Skin epidermis (tissue), 12 donors: Measurements from ENCODE around the gene PADI3.

Source experiments
- H3K27ac ChIP-seq, 21 experiments: fragments of 200-600 bp; sonication (generic) in 11 of 21; one replicate each; pipeline ENCODE4 v1.5.0; 2020; ENCODE audit warnings: mild to moderate bottlenecking in 3 of 21, inconsistent platforms in 2 of 21, moderate library complexity in 2 of 21
- H3K4me3 ChIP-seq, 7 experiments: fragments of 200-600 bp; sonication (generic) in 2 of 7; one replicate each; pipeline ENCODE4 v1.5.0; 2020; ENCODE audit warnings: inconsistent platforms in 2 of 7, mild to moderate bottlenecking in 2 of 7, moderate library complexity in 1 of 7

Gene PADI3

GRCh38 chr1:17214876-17215544, 33.9 kb upstream of the PADI3 start:
- H3K27ac ChIP-seq: peak overlapping the region in 2 of 21 experiments; percentile 25 to 38
- no peak overlapping the region for H3K4me3 ChIP-seq

- Histone ChIP-seq H3K27ac (peak overlapping the region in 1 of 21 experiments; percentile 10), H3K4me3 (no peak overlapping the region)
These were observed 33.4 kb upstream of the PADI3 start for GRCh38 chr1:17215545-17215890.

DNA sequence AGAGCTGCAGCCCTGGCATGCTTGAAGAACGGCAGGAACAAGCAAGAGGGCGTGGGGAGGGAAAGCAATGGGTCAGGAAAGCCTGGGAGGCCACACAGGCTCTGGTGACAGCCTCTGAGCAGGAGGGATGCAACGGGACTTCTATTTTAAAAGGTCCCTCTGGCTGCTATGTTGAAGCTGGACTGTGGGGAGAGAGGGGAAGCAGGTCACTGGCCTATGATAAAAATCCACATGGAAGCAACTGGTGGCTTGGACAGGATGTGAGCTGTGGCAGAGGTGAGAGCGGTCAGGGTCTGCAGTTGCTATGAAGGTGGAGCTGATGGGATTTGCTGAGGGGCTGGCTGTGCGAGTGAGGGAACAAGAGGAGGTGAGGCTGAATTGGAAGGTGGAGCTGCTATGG, 32.8 kb upstream of the PADI3 start:
- H3K4me3 ChIP-seq: no peak overlapping the region
- peak overlapping the region in 1 of 21 experiments; percentile 10 for H3K27ac ChIP-seq

DNA sequence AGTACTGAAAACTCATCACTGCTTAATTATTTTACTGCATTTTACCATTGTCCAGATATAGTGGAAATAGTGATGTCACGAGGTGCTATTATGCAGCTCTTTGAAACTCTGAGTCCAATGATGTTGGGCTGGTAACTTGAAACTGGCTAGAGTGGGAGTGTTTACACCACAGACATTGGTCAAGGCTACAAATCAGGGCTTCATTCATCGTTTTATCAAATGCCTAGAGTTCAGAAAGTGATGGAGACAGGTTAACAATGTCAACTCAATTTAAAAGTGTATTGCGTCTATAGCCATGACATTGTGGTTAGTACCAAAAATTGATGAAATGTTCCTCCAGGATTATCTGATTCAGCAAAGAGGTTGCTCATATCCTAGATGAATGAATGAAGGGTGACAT, 31.3 kb upstream of the PADI3 start:
- Histone ChIP-seq H3K27ac (no peak overlapping the region), H3K4me3 (no peak overlapping the region)

DNA sequence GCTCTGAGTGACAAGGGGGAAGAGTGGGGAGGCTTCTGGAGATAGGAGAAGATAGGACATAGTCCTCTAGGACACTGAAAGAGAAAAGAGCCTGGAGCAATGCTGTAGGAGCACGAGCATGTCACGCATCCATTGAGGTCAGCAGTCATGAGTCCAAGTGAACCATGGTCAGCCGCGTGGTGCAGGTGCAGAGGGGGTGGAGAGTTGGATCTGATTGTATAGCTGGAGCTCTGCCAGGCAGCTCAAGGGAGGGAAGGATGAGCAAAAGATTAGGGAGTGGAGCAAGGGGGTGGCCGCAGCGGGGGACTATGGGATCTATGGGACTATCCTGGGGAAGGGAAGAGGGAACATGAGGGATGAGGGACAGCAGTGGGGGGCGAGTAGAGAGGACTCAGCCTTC, 30.0 kb upstream of the PADI3 start:
- Histone ChIP-seq H3K4me3 (no peak overlapping the region), H3K27ac (no peak overlapping the region)

DNA sequence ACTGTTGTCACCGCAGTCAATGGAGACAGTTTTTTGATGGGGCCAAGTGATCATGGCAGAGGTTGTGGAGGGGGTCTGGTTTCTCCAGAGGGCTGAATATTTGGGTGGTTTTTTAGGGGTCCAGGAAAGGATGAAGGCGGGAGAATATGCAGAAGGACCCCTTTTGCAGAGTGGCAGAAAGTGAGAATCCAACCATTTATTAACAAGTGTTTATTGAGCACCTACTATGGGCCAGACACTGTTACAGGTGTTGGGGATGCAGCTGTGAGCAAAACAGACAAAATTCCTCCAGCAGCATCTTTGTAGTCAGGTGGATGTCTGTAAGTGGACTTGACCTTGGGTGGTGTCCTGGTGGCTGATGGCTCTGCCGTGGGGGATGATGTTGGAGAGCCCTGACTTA, 28.6 kb upstream of the PADI3 start:
- Histone ChIP-seq H3K4me3 (no peak overlapping the region), H3K27ac (no peak overlapping the region)

DNA sequence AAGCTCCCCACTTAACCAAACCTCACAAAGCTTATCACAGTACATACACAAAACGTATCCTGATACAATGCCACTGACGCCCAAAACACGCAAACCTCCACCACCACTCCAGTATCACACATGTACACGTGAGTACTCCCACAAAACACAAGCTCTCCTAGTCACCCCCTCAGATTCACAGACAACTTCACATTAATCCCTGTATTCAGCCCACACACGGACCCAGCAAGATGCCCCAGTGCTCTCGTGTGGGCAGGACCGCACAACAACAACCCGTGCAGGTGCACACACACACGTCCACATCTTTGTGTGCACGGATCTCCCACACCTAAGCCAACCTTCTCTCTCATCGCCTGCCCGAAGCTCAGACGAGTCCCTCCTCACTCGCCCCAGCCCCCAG, 26.3 kb upstream of the PADI3 start:
- Histone ChIP-seq H3K4me3 (no peak overlapping the region), H3K27ac (no peak overlapping the region)

DNA sequence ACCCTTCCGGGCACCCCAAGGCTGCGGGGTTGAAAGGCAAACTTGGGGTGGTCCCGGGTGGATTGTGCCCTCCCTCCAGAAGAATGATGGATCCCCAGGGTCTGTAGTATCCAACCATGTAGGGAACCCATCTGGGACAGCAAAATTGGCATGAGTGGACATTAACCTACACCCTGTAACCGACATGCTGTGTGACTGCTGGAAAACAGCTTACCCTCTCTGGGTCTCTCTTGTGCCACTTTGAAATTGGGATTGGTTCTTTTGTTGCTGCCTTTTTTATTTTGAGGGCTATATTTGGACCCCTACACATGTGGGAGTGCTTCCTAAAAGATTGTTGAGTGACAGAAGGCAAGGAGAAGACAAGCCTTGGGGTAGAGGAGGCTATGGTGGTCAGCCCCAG, 24.5 kb upstream of the PADI3 start:
- Histone ChIP-seq H3K4me3 (no peak overlapping the region), H3K27ac (no peak overlapping the region)

DNA sequence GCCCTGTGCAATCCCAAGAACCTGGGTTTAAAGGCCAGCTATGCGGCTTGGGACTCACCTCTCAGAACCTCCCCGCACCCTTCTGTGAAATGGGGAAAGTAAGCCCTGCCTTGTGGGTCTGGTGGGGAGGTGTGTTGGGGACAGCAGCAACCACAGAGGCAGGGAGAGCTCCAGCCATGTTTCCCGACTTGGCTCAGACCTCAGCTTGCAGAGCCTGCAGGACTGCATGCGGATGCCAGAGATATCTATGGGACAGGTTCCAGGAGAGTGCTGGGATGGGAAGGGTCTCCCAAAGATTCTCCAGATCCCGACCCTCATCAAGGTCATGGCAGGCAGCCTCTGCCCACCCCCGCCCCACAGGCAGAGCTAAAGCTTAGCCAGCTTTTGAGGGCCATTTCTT, 23.8 kb upstream of the PADI3 start:
- no peak overlapping the region for H3K4me3 ChIP-seq

DNA sequence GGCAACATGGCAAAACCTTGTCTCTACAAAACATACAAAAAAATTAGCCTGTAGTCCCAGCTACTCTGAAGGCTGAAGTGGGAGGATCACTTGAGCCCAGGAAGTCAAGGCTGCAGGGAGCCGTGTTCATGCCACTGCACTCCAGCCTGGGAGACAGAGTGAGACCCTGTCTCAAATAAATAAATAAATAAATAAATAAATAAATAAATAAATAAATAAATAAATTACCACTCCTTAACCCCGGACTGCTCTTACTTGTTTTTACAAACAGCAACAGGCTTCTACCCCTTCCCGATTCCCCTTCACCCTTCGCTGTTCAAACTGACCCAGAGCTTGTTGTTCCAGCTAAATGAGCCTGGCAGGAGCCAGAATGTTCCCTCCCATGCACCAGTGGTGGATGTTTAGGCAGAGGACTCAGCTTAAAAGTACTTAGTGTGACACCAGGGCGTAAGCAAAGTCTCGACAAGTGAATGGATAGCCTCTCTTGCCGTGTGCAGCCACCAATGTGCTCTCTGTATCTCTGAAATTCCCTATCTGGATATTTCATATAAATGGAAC, 21.5 kb upstream of the PADI3 start:
- H3K27ac ChIP-seq: peak overlapping the region in 1 of 21 experiments; percentile 22
- H3K4me3 ChIP-seq: no peak overlapping the region

More for the DNA sequence above, 23.8 kb upstream of the PADI3 start:
- no peak overlapping the region for H3K27ac ChIP-seq

DNA sequence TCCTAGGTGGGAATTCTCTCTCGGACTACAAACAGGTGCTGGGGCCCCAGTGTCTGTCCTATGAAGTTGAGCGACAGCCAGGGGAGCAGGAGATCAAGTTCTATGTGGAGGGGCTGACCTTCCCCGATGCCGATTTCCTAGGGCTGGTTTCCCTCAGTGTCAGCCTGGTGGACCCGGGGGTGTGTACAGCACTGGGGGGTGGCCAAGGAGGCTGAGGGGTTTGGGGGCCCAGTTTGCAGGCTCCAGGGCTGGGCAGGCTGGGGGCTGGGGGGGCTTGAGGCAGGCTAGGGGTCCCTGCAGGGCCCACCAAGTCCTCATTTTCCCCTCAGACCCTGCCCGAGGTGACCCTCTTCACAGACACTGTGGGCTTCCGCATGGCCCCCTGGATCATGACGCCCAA, 20.3 kb upstream of the PADI3 start:
- Histone ChIP-seq H3K27ac (no peak overlapping the region), H3K4me3 (no peak overlapping the region)

DNA sequence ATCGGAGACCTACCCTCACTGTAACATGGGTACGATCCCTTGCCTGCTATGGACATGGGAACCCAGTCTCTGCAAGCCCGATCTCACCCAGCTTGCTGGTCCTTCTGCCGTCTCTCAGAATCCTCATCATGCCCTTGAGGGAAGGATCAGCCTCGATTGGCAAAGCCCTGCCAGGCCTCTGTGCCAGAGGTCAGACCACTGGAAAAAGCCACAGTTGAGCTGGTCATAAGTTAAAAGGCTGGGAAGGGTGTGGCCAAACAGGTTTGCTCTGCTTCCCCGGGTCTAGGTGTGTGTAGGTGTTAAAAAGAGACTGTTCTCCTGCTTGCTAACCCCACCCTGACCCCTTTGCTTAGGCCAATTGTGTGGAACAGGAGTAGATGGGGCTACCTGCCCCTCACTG, 19.5 kb upstream of the PADI3 start:
- Histone ChIP-seq H3K27ac (peak overlapping the region in 2 of 21 experiments; percentile 15 to 42), H3K4me3 (no peak overlapping the region)

DNA sequence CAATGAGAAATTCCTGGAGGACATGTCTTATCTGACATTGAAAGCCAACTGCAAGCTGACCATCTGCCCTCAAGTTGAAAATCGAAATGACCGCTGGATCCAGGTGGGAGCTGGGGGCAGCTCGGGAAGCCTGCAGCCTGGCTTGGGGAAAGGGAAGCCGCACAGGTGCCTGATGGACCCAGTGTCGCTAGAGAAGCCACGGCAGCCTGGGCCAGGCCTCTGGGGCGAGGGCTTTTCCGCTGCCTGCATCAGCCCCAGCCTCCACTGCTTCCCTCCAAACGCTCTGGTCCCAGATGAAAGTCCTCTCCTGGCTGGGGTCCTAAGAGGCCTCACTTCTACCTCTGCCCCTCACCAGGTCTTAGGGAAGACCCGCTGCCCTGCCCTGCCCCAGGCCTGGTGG, 18.8 kb upstream of the PADI3 start:
- Histone ChIP-seq H3K27ac (peak overlapping the region in 1 of 21 experiments; percentile 42), H3K4me3 (no peak overlapping the region)

DNA sequence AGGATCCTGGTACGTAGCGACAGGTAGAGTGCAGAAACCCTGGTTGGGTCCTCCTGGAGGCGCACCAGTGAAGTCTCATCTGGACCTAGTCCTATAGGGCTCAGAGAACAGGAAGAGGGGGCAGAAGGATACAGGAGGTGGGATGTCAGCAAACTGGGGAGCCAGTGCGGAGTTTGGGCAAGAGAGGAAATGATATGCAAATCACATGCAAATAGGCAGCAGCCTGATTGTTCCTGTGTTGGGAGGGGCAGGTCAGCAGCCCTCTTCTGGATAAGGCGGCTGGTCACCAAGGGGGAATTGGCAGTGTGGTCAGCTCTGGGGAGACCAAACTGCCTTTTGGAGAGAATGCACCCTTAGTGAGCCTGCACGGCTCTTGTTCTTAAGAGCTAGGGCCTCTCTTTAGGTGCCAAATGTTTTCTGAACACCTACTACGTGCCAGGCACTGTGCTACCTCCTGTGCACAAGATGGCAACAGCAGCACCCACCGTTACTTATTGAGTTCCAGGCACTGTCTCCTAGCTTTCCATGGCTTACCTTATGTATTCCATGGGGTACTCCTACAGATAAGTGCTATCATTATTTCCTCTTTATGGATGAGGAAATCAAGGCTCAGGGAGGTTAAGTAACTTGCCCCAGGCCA, 18.1 kb upstream of the PADI3 start:
- Histone ChIP-seq H3K4me3 (no peak overlapping the region), H3K27ac (peak overlapping the region in 1 of 21 experiments; percentile 42)

DNA sequence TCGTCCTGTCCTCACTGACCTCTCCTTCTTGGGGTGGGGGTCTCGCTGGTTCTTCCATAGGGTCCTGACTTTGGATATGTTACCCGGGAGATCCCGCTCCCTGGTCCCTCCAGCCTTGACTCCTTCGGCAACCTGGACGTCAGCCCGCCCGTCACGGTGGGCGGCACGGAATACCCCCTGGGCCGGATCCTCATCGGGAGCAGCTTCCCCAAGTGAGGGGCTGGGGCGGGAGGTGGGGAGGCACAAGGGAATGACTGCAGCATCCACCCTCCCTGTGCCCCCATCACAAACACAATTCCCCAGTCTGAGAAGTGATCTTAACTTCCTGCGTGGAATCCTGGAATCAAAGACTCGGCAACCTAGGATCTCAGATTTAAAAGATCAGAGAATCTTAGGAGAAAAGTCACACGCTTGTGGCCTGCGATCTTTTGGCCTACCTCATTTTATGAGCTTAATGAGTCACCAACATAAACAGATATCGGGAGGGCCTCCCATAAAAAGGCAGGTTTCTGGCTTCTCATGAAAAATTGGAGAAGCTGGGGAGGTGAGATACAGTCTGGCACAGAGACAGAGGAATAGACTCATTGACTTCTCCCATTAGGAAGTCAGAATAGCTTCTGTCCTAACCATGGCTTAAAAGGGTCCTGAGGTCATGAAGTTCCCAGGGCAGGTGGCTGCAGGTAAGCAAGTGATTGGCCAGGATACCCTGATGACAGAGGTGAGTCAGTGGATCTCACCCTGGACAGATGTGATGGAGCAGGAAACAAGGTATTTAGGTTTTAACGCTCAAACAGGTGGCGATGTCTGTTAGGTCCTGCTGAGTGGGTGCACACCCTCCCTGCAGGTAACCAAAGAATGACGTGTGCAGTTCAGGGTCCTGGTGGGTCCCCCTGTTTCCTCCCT, 15.9 kb upstream of the PADI3 start:
- no peak overlapping the region for H3K4me3 ChIP-seq
- H3K27ac ChIP-seq: peak overlapping the region in 11 of 21 experiments; percentile 7 to 78 (median 25)

GRCh38 chr1:17233675-17234320, 15.1 kb upstream of the PADI3 start:
- no peak overlapping the region for H3K4me3 ChIP-seq
- H3K27ac ChIP-seq: peak overlapping the region in 5 of 21 experiments; percentile 6 to 78 (median 42)

DNA sequence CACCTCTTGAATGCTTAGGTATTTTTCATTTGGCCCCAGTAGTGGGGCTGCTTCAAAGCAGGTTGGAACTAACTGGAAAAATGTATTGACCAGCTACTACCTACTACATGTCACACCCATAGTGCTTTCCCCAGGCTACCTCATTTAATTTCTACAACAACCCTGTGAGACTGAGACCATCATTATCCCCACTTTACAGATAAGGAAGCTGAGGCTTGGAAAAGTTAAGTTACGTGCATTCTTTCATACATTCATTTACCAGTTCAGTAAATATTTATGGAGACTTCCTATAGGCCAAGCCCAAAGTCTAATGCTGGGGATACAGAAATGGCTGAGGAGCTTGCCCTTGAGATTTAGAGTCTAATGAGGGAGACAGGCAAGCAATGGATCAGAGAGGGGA, 14.5 kb upstream of the PADI3 start:
- H3K4me3 ChIP-seq: no peak overlapping the region
- H3K27ac ChIP-seq: no peak overlapping the region

- no peak overlapping the region for H3K4me3 ChIP-seq
- H3K27ac ChIP-seq: no peak overlapping the region
These were observed 13.6 kb upstream of the PADI3 start for GRCh38 chr1:17235135-17235885.
